Stimulated activated CD8-positive, alpha-beta memory T cell treated with anti-CD3 and anti-CD28 coated beads, Interleukin-12 subunit alpha, Interleukin-12 subunit beta, amount 100 ng/mL, for 1 hour (primary cell): ENCODE measurements around the gene CDC20B.
A peak's percentile ranks its signal among the peaks of the same experiment; 100 is the strongest.
"Not testable (repeated sequence)": the region's sequence is repeated elsewhere in the genome, so short reads cannot be mapped to it uniquely, and the experiment has no call there.

ENCODE experiments used
- DNase-seq: peaks from one replicate; pipeline ENCODE4 v3.0.0-alpha.2; 2020; ENCODE audit warnings: low read depth

The CDC20B gene

DNA sequence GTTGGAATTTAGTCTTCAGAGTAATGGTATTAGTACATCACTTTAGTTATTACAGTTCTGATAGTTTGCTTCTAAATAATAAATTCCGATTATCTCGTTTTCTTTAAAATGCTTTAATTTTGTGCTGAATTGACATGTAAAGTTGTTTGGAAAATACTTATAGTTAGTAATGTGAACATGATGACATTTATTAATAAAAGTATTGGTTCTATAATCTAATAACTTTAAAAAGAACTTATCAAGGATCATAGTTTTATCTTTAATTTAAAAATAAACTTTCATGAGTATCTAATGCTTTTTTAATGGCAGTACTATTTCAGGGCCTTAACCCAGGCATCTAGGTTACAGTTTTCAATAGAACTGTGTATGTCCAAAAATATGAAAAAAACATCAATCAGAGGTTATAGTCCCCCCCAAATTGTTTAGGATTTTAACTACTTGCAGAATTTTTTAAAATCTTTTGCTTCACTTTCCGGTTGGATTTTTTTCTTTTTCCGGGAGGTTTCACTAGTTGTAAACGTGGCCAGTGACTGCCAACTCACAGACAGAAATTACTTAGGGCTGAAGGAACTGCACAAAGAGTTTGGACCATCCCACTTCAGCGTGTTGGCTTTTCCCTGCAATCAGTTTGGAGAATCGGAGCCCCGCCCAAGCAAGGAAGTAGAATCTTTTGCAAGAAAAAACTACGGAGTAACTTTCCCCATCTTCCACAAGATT lies 12.3 kb downstream of the CDC20B start:
- no peak for DNase-seq

DNA sequence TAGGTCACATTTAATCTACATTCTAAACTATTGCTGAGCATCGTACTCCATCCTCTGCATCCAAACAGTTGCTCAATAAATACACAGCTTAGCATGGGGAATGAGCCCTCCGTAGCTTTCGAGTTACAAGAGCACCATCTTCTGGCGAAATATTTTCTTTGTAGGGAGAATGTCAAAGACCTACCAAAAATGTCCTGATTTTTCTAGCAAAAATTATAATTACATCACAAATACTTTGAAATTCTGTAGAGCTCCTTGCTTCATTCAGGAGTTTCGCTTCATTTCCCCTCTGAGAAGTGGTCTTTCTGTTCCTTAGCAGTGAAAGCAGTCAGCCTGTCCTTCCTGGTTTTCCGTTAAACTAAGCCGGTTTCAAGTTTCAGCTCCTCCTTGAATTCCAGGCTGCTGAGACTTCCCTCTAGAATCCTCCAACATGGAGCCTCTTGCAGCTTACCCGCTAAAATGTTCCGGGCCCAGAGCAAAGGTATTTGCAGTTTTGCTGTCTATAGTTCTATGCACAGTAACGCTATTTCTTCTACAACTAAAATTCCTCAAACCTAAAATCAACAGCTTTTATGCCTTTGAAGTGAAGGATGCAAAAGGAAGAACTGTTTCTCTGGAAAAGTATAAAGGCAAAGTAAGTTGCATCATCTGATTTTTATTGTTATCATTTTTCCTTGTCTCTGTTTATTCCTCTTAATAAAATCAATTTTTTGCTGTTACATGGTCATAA lies 13.0 kb downstream of the CDC20B start, which contains the start of gene GPX8:
Gene GPX8 (plus strand): TSS at position 409 of the 730 bp plus-strand sequence. CDS start 22 bp downstream, at position 431.
- DNase-seq, result no peak

DNA sequence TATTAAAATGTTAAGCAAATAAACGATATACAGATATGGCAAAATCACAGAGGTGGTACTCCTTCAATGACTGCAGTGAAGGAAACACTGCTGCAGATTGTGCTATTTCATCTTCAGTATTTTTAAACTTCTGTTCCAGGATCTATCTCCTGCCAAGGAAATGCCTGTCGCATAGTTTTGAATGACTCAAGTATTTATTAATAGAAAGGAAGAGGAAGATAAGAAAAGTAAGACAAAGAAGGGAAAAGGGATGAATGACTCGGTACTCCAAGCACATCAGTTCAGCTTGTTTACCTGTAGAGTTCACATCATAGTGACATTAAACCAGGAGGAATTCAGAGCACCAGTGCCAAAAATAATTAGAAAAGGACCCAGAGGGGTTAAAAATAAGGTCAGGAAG lies 18.1 kb downstream of the CDC20B start:
- DNase-seq, result no peak

DNA sequence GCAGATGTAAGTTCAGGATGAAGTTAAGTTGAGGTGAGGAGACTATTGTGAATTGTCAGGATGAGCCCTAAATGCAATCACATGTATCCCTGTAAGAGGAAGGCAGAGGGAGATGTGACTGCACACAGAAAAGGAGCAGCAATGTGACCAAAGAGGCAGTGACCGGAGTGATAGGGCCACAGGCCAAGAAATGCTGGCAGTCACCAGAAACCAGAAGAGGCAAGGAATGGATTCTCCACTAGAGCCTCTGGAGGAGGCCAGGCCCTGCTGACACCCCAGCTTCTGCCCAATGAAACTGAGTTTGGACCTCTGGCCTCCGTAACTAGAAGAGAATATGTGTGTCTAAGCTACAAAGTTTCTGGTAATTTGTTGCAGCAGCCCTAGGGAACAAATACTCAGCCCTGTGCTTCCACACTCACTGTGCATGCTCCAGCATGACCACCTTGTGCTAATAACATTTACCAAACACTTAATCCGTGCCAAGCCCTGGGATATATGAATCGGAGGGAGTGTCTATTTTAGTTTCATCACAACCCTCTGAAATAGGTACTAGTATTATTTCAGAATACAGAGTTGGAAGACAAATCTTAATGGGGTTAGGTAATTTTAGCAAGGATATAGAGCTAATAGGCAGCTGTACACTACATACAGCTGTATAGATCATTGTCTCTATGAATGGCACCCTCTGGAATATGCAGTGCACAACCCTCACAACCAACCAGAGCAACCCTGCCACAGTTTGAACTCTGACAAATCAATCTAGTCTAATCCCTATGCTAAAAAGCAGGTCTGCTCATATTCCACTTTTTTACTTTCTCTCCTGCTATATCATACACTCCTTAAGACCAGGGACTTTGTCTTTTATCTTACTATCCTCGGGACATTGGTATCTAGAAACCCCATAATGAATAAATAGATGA lies 20.8 kb downstream of the CDC20B start:
- no peak for DNase-seq

DNA sequence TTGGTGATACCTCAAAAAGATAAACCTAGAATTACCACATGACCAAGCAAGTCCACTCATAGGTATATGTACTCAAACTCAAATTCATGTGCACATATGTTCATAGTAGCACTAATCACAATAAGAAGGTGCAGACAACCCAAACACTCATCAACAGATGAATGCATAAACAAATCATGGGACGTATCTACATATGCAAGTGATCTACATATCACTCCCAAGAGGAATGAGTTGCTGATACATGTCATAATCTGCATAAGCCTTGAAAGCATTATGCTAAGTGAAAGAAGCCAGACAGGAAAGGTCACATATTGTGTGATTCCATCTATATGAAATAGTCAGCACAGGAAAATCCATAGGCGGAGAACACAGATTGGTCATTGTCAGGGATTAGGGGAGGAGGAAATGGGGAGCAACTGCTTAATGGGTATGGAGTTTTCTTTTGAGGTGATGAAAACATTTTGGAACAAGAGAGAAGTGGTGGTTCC lies 23.6 kb downstream of the CDC20B start:
- DNase-seq, result no peak

DNA sequence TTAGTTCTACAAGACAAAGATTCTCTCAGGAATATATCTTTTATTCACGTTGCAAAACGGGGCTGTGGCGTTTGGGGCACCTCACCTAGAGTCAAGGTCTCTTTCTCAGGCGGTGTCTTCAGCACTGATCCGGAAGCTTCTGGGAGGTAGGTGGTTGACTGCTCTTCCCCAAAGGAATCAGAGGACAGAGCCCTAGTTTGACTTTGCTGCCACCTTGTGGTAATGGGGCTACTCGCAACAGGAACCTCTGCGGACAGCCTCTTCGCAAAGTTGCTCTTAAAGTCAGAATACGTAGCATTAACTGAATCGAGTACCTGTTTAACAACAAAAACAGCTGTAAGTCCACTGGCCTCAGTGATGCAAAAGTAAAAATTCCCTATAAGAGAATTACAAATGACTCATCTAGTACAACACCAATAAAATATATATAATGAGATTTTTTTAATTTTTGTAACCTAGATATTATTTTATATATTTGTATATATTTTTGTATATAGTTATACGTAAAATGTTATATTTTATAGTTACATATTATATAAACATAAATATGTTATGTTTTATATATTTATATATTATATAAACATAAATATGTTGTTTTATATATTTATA lies 26.3 kb downstream of the CDC20B start:
- DNase-seq, result peak; percentile 64

DNA sequence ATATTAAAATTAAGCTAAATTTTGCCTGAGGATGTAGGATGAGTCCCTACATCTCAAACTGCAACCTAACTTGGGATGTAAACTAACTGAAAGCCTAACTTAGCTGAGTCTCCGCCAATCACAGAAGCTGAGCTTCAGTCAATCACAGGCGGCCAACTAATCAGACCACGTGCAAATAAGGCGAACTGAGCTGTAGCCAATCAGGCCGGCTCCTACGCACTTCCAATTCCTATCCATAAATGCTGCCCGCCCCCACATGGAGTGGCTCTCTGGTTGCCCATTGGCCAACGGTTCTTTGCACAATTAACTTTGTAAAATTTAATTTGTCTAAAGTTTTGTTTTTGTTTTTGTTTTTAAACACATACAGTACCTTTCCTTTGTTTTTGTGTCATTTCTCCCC lies 26.9 kb downstream of the CDC20B start:
- DNase-seq, result no peak

DNA sequence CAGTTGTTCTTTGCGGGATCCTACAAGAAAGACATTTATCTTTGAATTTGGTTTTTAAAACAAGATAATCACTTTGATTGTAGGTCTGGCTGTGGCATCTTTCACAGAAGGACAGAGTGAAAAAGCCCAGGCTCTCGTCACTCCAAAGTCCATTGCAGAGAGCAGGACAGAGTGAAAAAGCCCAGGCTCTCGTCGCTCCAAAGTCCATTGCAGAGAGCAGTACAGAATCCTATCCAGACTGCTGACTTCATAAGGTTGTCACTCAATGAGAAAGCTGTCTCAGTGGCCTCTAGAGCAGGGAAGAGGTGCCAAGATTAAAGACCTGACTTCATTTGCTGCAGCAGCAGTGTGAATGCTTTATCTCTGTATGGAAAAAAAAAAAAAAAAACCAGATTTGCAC lies 29.4 kb downstream of the CDC20B start:
- no peak for DNase-seq

DNA sequence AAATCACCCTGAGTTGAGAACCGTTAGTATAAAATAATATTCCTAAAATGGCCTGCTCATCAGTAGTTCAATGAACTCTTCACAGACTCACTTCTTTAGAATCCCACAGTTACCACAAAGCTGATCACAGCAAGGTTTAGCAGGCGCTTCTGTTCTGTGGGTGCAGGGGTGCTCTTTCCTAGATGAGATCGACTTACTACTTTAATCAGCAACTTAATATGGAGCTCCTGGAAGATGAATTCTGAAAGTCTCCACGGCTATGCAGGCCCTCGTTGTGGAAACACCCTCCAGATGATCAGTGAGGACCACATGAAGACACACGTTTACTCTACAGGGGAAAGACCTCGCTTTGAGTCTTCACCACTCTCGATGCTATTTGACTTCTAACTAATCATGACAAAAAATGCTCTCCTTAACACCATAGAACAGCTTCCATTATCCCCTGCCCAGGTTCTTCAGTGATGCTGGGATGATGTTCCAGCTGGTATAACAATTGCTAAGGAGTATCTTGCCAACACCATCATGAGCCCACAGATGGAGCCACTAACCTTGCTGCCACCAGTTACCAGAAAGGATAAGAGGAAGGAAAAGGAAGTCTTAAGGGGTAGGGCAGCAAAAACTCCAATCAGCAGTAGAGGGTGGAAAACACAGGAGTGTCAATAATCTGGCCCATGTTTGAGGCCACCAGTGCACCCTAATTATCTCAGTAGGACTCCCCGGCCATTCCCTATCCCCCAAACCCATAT lies 30.9 kb downstream of the CDC20B start:
- no peak for DNase-seq

DNA sequence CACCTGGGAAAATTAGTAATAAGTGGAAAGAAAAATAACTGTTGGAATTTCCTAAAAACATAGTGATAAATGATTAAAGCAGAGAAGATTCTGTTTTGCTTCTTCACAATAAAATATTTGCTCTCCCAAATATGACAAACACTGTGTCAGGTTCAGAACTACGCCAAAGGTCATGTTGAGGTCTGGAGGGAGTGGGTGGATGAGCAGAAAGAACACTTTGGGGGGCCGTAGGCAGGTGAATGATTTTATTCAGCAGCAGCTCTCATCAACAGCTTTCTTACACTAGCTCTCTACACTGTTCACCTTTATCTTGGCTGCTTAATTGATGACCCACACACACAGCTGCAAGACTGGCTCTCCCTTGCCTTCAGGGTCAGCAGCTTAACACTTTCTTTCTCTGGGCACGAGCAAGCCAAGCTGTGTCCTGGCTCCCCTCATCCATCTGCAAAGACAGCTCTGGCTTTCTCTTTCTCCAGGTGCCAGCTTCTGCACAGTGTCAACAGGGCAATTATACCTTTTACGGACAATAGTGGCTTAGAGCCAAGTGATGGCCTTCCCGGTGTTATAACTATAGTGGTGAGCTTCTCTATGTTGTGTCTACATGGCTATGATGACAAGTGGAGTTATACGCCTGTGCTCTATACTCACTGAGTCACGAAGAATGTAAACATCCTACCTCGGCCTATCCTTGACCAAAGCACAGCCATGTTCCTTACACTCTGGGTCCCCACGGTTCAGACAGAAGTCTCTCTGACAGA lies 31.9 kb downstream of the CDC20B start:
- no peak for DNase-seq

DNA sequence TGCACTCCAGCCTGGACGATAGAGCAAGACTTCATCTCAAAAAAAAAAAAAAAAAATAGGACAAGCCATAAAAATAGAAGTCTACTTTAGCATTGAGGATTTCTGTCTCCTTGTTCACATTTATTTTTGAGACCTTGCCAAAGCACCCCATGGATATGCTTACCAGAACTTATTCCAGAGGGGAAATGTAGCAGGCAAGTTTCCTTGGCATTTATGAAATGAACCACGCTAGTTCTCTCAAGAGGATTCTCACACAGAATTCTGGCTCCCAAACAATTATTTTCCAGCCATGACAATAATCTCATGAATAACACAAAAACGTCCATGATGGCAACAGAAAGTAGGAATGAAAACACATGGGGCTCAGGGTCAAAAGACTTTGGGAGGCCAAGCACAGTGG lies 36.5 kb downstream of the CDC20B start:
- DNase-seq, result no peak

DNA sequence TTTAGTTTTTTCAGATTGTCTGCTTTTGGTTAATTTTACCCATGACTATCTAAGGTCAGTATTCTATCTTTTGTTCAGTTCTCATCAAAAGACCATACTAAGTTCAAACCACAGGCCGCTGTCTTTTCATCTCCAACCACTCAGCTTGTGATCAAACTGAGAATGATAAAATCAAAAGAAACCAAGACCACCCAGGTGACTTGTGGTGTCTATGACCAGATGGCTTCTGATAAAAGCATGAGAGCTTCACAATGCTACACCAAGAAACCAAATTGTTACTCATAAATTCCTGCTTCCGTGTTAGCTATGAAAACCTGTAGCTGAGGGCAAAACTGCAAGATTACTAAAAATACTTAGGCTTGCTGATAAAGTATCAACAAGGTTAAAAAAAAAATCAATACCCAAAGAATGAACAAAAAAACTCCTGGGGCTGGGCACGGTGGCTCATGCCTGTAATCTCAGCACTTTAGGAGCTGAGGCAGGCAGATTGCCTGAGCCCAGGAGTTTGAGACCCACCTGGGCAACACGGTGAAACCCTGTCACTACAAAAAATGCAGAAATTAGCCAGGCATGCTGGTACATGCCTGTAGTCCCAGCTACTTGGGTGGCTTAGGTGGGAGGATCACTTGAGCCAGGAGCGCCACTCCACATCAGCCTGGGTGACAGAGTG lies 38.8 kb downstream of the CDC20B start:
- DNase-seq, result no peak

DNA sequence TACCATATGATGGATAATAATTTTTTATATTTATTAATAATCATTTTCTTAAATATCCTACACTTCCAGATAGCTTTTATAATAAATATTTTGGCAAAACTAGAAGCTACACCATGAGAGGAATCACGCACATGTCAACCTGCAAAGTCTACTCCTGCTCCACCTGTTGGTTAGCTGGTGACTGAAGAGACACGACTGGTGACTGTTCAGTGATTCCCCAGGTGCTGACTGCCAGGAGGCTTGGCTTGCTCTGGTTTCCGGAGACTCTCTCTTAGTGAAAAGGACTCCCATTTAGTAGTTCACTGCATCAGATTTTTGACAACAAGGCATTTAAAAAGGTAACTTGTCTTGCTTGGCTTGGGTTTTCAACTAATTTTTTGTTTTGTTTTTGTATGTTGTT lies 49.6 kb downstream of the CDC20B start:
- no peak for DNase-seq

DNA sequence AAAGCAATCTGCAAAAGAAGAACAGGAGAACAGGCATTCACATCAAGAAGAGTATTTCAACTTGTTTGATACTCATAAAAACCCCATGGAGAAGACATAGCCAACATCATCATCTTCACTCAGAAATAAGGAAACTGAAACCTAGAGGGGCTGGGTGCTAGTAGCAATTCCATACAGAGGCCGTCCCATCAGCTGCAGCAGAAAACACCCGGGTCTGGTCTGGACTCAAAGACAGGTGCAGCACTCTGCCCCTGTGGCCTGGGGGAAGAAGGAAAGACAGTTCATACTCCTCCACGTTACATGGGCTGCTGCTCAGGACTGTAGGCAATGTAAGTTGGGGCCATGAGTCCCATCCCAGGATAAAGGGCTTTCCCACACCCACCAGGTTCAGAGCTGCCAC lies 58.9 kb downstream of the CDC20B start:
- DNase-seq, result no peak

DNA sequence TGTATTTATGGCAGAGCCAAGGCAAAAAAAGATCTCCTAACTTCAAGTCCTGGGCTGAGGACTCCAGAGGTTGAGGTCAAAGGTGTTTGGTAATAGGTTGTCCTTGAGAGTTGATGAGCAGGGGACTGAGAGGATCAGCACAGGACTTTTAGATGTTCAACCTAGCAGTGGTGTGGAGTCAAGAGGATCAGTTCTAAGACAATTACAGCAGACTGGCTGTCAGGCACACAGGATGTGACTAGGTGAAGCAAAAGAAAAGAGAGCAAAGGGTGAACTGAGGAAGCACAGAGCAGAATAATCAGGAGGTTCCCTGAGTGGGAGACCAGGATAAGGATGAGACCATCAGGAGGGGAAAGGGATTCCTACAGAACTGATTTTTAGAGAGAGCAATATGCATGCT lies 59.6 kb downstream of the CDC20B start:
- DNase-seq, result no peak

DNA sequence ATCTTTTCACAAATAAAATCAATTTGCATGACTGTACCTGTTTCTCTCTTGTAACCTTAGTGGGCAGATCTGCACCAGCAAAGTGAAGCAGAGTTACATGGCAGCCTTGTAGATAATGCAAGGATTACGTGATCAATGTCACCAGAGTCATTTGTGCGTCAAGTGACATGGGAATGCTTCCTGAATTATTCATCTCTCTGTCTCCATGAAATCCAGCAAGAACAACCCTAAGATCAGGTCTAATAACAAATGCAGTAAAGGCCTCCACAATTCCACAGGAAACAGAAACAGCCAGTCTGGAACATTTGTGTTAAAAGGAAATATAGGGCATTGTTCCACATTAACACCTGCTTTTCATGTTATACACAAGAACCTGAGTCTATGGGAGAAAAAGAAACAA lies 62.8 kb downstream of the CDC20B start:
- DNase-seq, result no peak

DNA sequence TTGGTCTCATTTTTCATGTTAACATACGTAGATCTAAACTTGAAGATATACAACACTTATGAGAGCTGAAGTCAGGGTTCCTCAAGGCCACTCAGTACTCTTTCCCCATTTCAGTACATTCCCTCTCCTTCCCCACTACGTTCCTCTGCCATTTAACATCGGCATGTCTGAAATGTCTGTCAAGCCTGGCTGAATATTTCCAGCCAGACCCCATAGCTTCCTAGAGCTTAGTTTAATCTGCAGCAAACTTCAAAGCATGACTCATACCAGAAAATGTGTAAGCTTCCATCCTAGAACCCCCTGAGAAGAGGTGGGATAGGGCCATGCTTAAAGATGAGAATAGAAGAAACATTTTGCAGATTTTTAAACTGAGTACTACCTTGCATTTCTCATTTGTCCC lies 64.3 kb downstream of the CDC20B start:
- no peak for DNase-seq

DNA sequence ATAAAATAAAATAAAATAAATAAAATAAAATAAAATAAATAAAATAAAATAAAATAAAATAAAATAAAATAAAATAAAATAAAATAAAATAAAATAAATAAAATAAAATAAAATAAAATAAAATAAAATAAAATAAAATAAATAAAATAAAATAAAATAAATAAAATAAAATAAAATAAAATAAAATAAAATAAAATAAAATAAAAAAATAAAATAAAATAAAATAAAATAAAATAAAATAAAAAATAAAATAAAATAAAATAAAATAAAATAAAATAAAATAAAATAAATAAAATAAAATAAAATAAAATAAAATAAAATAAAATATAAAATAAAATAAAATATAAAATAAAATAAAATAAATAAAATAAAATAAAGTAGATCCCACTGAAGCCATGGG lies 67.0 kb downstream of the CDC20B start:
- not testable (repeated sequence) for DNase-seq

DNA sequence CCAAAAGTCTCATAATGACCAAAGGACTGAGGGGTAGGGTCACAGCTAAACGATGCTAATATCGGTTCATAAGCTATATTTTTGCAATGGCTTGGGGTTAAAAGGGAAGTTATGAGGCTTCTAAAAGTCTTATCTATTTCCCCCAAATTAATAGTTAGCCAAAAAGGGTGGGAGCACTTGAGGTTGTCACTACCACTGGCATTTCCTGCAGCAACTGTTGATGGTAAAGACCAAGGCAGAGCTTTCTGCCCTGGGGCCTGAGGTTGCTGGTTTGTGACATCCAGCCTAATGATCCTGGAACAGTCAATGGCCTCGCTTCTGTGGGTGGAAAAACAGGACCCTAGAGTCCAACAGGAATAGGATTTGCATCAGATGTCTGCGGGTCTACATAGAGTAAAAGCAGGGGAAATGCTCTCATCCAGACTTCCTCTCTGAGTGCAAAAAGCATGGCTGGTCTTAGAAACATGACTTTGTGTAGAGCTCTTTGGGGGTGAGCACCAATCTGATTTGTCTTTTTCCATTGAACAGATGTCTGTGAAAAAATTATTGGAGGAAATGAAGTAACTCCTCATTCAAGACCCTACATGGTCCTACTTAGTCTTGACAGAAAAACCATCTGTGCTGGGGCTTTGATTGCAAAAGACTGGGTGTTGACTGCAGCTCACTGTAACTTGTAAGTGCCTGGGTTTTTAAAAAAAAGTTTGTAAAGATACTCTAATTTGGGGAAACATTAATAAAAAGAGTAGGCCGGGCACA lies 67.9 kb downstream of the CDC20B start:
- DNase-seq, result no peak
